KMS-11 (cell line): Measurements from ENCODE around the gene IGSF8.

Source experiments
- H2AFZ ChIP-seq: fragments of 200-600 bp; sonication (generic); 2 replicates; pipeline ENCODE4 v1.6.1; 2016; ENCODE audit warnings: antibody characterized with exemption, mixed run types, low read depth
- H3K27ac ChIP-seq: fragments of 200-600 bp; sonication (generic); 2 replicates; pipeline ENCODE4 v1.6.1; 2016; ENCODE audit warnings: mild to moderate bottlenecking, mixed run types
- H3K27me3 ChIP-seq: fragments of 200-600 bp; sonication (generic); 2 replicates; pipeline ENCODE4 v1.6.1; 2017; ENCODE audit warnings: mild to moderate bottlenecking, low read depth, mixed run types, moderate library complexity; ENCODE audit not compliant: insufficient read depth
- H3K36me3 ChIP-seq: fragments of 200-600 bp; sonication (generic); 2 replicates; pipeline ENCODE4 v1.6.1; 2017; ENCODE audit warnings: mild to moderate bottlenecking, mixed run types; ENCODE audit not compliant: insufficient read depth
- H3K4me1 ChIP-seq: fragments of 200-600 bp; sonication (generic); 2 replicates; pipeline ENCODE4 v1.6.1; 2016; ENCODE audit warnings: mild to moderate bottlenecking, low read depth, mixed run types; ENCODE audit not compliant: poor library complexity, severe bottlenecking
- H3K4me2 ChIP-seq: fragments of 200-600 bp; sonication (generic); 2 replicates; pipeline ENCODE4 v1.7.0; 2016; ENCODE audit warnings: mild to moderate bottlenecking, mixed run types
- H3K4me3 ChIP-seq: fragments of 200-600 bp; sonication (generic); IDR thresholded peaks from 2 replicates; pipeline ENCODE4 v1.6.1; 2017; ENCODE audit warnings: low read depth, low read length, mixed read lengths; ENCODE audit not compliant: insufficient read depth
- H3K79me2 ChIP-seq: fragments of 200-600 bp; sonication (generic); 2 replicates; pipeline ENCODE4 v1.6.1; 2016; ENCODE audit warnings: low read depth, mixed run types; ENCODE audit not compliant: insufficient read depth
- H3K9ac ChIP-seq: fragments of 200-600 bp; sonication (generic); 2 replicates; pipeline ENCODE4 v1.6.1; 2016; ENCODE audit warnings: mild to moderate bottlenecking, mixed run types
- H4K20me1 ChIP-seq: fragments of 200-600 bp; sonication (generic); 2 replicates; pipeline ENCODE4 v1.6.1; 2016; ENCODE audit warnings: mild to moderate bottlenecking, mixed run types; ENCODE audit not compliant: insufficient read depth
- TF ChIP-seq, protein P1 (sequence below): fragments of 200-600 bp; sonication (generic); conservative IDR thresholded peaks from 2 replicates; pipeline ENCODE4 v1.6.1; 2017; ENCODE audit warnings: low read depth, mild to moderate bottlenecking, antibody characterized with exemption, low read length, moderate library complexity, mixed read lengths

Gene IGSF8

GRCh38 chr1:160078512-160079195, 19.8 kb downstream of the IGSF8 start:
- peak overlapping the region; percentile 40 for H3K4me2 ChIP-seq
- no peaks in the 10 kb centered on the region for H4K20me1 ChIP-seq
- TF ChIP-seq, protein P1, sequence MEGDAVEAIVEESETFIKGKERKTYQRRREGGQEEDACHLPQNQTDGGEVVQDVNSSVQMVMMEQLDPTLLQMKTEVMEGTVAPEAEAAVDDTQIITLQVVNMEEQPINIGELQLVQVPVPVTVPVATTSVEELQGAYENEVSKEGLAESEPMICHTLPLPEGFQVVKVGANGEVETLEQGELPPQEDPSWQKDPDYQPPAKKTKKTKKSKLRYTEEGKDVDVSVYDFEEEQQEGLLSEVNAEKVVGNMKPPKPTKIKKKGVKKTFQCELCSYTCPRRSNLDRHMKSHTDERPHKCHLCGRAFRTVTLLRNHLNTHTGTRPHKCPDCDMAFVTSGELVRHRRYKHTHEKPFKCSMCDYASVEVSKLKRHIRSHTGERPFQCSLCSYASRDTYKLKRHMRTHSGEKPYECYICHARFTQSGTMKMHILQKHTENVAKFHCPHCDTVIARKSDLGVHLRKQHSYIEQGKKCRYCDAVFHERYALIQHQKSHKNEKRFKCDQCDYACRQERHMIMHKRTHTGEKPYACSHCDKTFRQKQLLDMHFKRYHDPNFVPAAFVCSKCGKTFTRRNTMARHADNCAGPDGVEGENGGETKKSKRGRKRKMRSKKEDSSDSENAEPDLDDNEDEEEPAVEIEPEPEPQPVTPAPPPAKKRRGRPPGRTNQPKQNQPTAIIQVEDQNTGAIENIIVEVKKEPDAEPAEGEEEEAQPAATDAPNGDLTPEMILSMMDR, result peak; percentile 100

GRCh38 chr1:160077486-160077885, 20.9 kb downstream of the IGSF8 start:
- Histone ChIP-seq H2AFZ (no peak overlapping the region), H3K4me1 (peaks cover 35% of the 10 kb centered on the region), H3K79me2 (no peaks in the 10 kb centered on the region), H3K36me3 (no peaks in the 10 kb centered on the region), H3K27ac (no peak overlapping the region), H3K27me3 (peaks cover 30% of the 10 kb centered on the region; the same call in 1 of the 2 replicates), H4K20me1 (no peaks in the 10 kb centered on the region), H3K9ac (no peak overlapping the region), H3K4me3 (no peak overlapping the region), H3K4me2 (no peak overlapping the region)
- TF ChIP-seq, protein P1, result no peak

More at GRCh38 chr1:160078512-160079195, 19.8 kb downstream of the IGSF8 start:
- no peaks in the 10 kb centered on the region for H3K36me3 ChIP-seq
- H3K27ac ChIP-seq, result no peak overlapping the region
- H3K27me3 ChIP-seq, result peaks cover 42% of the 10 kb centered on the region; the same call in 1 of the 2 replicates
- no peak overlapping the region for H3K9ac ChIP-seq
- H3K4me1 ChIP-seq, result peaks cover 24% of the 10 kb centered on the region
- H2AFZ ChIP-seq, result peak overlapping the region; percentile 53; the same call in 1 of the 2 replicates
- H3K4me3 ChIP-seq, result no peak overlapping the region
- H3K79me2 ChIP-seq, result no peaks in the 10 kb centered on the region

GRCh38 chr1:160076295-160076694, 22.1 kb downstream of the IGSF8 start:
- Histone ChIP-seq H3K27me3 (peaks cover 20% of the 10 kb centered on the region; the same call in 1 of the 2 replicates), H2AFZ (no peak overlapping the region), H3K4me2 (no peak overlapping the region), H3K4me1 (peaks cover 46% of the 10 kb centered on the region), H4K20me1 (no peaks in the 10 kb centered on the region), H3K27ac (no peak overlapping the region), H3K9ac (no peak overlapping the region), H3K36me3 (no peaks in the 10 kb centered on the region), H3K4me3 (no peak overlapping the region), H3K79me2 (no peaks in the 10 kb centered on the region)
- TF ChIP-seq, protein P1, result no peak

GRCh38 chr1:160075836-160076235, 22.6 kb downstream of the IGSF8 start:
- no peak overlapping the region for H3K4me2 ChIP-seq
- H2AFZ ChIP-seq, result no peak overlapping the region
- no peak overlapping the region for H3K4me3 ChIP-seq
- TF ChIP-seq, protein P1, result no peak
- H3K27me3 ChIP-seq, result peaks cover 15% of the 10 kb centered on the region; the same call in 1 of the 2 replicates
- no peaks in the 10 kb centered on the region for H4K20me1 ChIP-seq
- H3K4me1 ChIP-seq, result peaks cover 46% of the 10 kb centered on the region
- H3K9ac ChIP-seq, result no peak overlapping the region
- H3K27ac ChIP-seq, result no peak overlapping the region
- H3K36me3 ChIP-seq, result no peaks in the 10 kb centered on the region
- no peaks in the 10 kb centered on the region for H3K79me2 ChIP-seq
